OCI-LY7 (cell line): ENCODE measurements around the gene HOXA4. TPM values are rescaled to one million over a fixed set of nuclear protein-coding genes. Genes with fewer than 3 reads are reported as not detected.

ENCODE experiments used
- BruUV-seq: library from RNA; stranded (reverse); fragments of 400-500 nt; replicated peaks from 2 replicates; lab custom pipeline; 2021; lab: Mats Ljungman, UMichigan
- CTCF ChIA-PET: fragments of 300-600 bp; sonication (Branson Sonifier 250); formaldehyde crosslinking; loops from one replicate; lab custom pipeline; 2022; ENCODE audit warnings: antibody characterized with exemption; ENCODE audit not compliant: unreplicated experiment; lab: Charles Lee
- POLR2A ChIA-PET: fragments of 300-600 bp; sonication (Branson Sonifier 250); formaldehyde crosslinking; loops from one replicate; lab custom pipeline; 2022; ENCODE audit warnings: antibody characterized with exemption; lab: Charles Lee
- DNase-seq: peaks from one replicate; pipeline ENCODE4 v3.0.0-alpha.2; 2015; ENCODE audit warnings: low spot score
- H2AFZ ChIP-seq: fragments of 200-600 bp; sonication (generic), shearing (Covaris generic); 2 replicates; pipeline ENCODE4 v1.6.1; 2014; ENCODE audit warnings: mild to moderate bottlenecking, antibody characterized with exemption, low read length, moderate library complexity
- H3K27ac ChIP-seq: fragments of 200-600 bp; sonication (generic); 2 replicates; pipeline ENCODE4 v1.5.1; 2014; ENCODE audit warnings: mixed run types, low read depth, mild to moderate bottlenecking, moderate library complexity, low read length, inconsistent platforms; ENCODE audit not compliant: poor library complexity, severe bottlenecking
- H3K36me3 ChIP-seq: fragments of 200-600 bp; sonication (generic); 2 replicates; pipeline ENCODE4 v1.6.1; 2014; ENCODE audit warnings: mild to moderate bottlenecking, antibody characterized with exemption, low read length, moderate library complexity, mixed read lengths; ENCODE audit not compliant: insufficient read depth
- H3K4me1 ChIP-seq: fragments of 200-600 bp; sonication (generic); 2 replicates; pipeline ENCODE4 v1.5.1; 2014; ENCODE audit warnings: mild to moderate bottlenecking, low read length; ENCODE audit not compliant: insufficient read depth, poor library complexity, severe bottlenecking
- H3K4me2 ChIP-seq: fragments of 200-600 bp; sonication (generic); 2 replicates; pipeline ENCODE4 v1.6.1; 2014; ENCODE audit warnings: mild to moderate bottlenecking, low read length
- H3K4me3 ChIP-seq: fragments of 200-600 bp; sonication (generic); 2 replicates; pipeline ENCODE4 v1.5.1; 2014; ENCODE audit warnings: mild to moderate bottlenecking, low read depth, low read length; ENCODE audit not compliant: poor library complexity, severe bottlenecking
- H3K79me2 ChIP-seq: fragments of 200-600 bp; sonication (generic); 2 replicates; pipeline ENCODE4 v1.6.1; 2016; ENCODE audit warnings: low read depth, mild to moderate bottlenecking, low read length, moderate library complexity, mixed read lengths; ENCODE audit not compliant: insufficient read depth
- H3K9me2 ChIP-seq: fragments of 200-600 bp; sonication (generic); 2 replicates; pipeline ENCODE4 v1.6.1; 2016; ENCODE audit warnings: mild to moderate bottlenecking, low read length, mixed read lengths; ENCODE audit not compliant: insufficient read depth
- H3K9me3 ChIP-seq: fragments of 200-600 bp; sonication (generic); 2 replicates; pipeline ENCODE4 v1.6.1; 2014; ENCODE audit warnings: mild to moderate bottlenecking, mixed run types, low read length, mixed read lengths
- H4K20me1 ChIP-seq: fragments of 200-600 bp; sonication (generic); 2 replicates; pipeline ENCODE4 v1.6.1; 2014; ENCODE audit warnings: mild to moderate bottlenecking, antibody characterized with exemption, low read length, moderate library complexity, mixed read lengths; ENCODE audit not compliant: insufficient read depth
- CTCF ChIP-seq: fragments of 200-600 bp; sonication (generic); conservative IDR thresholded peaks from 2 replicates; pipeline ENCODE4 v1.5.1; 2014; ENCODE audit warnings: mild to moderate bottlenecking, antibody characterized with exemption, low read length, moderate library complexity, mixed read lengths
- EZH2phosphoT487 ChIP-seq: fragments of 200-600 bp; sonication (generic); IDR thresholded peaks from 2 replicates; pipeline ENCODE4 v1.6.1; 2018; ENCODE audit warnings: low read depth, borderline replicate concordance, mild to moderate bottlenecking, mixed run types, antibody characterized with exemption, low read length, moderate library complexity, mixed read lengths
- intact Hi-C: fragments of 100-400 bp; cut with micrococcal nuclease; formaldehyde crosslinking; loops from one replicate; pipeline ENCODE4 v1.10.0; 2022; ENCODE audit not compliant: unreplicated experiment
- total RNA-seq, 2 experiments: library from RNA; depleted of rRNA in 1 of 2; stranded (reverse); fragments of >200 nt in 1 of 2; shearing (Covaris generic) in 1 of 2; gene quantifications; 2 replicates each; pipeline ENCODE4 v1.2.3, GENCODE V29; 2014 to 2022

The HOXA4 gene
- total RNA-seq, 2 experiments from 2014 or later = 2.0 TPM; not detected in 1

GRCh38 chr7:27176962-27177794 lies 46.6 kb upstream of the HOXA4 start:
- Histone ChIP-seq H3K9me3 (no peaks in the 10 kb centered on the region), H4K20me1 (no peaks in the 10 kb centered on the region), H3K4me1 (no peaks in the 10 kb centered on the region), H3K4me3 (no peak overlapping the region), H3K9me2 (no peaks in the 10 kb centered on the region), H2AFZ (no peak overlapping the region), H3K79me2 (no peaks in the 10 kb centered on the region), H3K27ac (no peak overlapping the region), H3K4me2 (no peak overlapping the region), H3K36me3 (no peaks in the 10 kb centered on the region)
- intact Hi-C loops = no loop called here
- POLR2A ChIA-PET = interaction anchor here (0.6 kb wide), 1 partner anchor 1555 kb away, joined by 3 read pairs; no protein-coding TSS in a partner anchor
- no peak for DNase-seq
- CTCF ChIA-PET = no interaction called here
- TF ChIP-seq CTCF (no peak), EZH2phosphoT487 (no peak)
- no TSS peak for BruUV-seq

- no peaks in the 10 kb centered on the region for H3K9me2 ChIP-seq
- no peak overlapping the region for H3K4me2 ChIP-seq
- no peaks in the 10 kb centered on the region for H3K4me1 ChIP-seq
- no peak for TF ChIP-seq EZH2phosphoT487
- TF ChIP-seq CTCF = no peak
- BruUV-seq = no TSS peak
- ChIA-PET POLR2A (no interaction called here), CTCF (no interaction called here)
- H3K36me3 ChIP-seq = no peaks in the 10 kb centered on the region
- H4K20me1 ChIP-seq = no peaks in the 10 kb centered on the region
- no peak overlapping the region for H3K27ac ChIP-seq
- no peak overlapping the region for H2AFZ ChIP-seq
- H3K9me3 ChIP-seq = no peaks in the 10 kb centered on the region
- DNase-seq = no peak
- intact Hi-C loops = no loop called here
- no peak overlapping the region for H3K4me3 ChIP-seq
- H3K79me2 ChIP-seq = no peaks in the 10 kb centered on the region
Observed at GRCh38 chr7:27176524-27176845, 45.9 kb upstream of the HOXA4 start.
